ENCODE data around the gene MRAS.
A peak's percentile ranks its signal among the peaks of the same experiment; 100 is the strongest.

Gene MRAS

GRCh38 chr3:138435840-138436239 is 87.5 kb downstream of the MRAS start:
- Histone ChIP-seq H3K27ac (ENCODE audit: low read length) (no peak overlapping the region), H3K4me3 (ENCODE audit: low read length) (peak overlapping the region; percentile 47; the same call in 1 of the 2 replicates), H3K9me3 (ENCODE audit: control insufficient read depth, insufficient read depth, low read length) (no peaks in the 10 kb centered on the region), H3K36me3 (ENCODE audit: control insufficient read depth, insufficient read depth, low read length) (no peaks in the 10 kb centered on the region), H3K4me1 (ENCODE audit: control insufficient read depth, insufficient read depth, low read length) (no peaks in the 10 kb centered on the region), H3K27me3 (ENCODE audit: control insufficient read depth, insufficient read depth, low read length) (peaks cover 17% of the 10 kb centered on the region; the same call in 1 of the 2 replicates)
- no CpG with 5 or more reads among the region's 8 CpGs for WGBS (ENCODE audit: insufficient coverage, insufficient read length)
- no peak for DNase-seq (ENCODE audit: low read depth, low spot score)

GRCh38 chr3:138437281-138437680 is 88.9 kb downstream of the MRAS start:
- no CpG with 5 or more reads among the region's 6 CpGs for WGBS (ENCODE audit: insufficient coverage, insufficient read length)
- no peak for DNase-seq (ENCODE audit: low read depth, low spot score)
- H3K27ac ChIP-seq (ENCODE audit: low read length), result no peak overlapping the region
- H3K4me1 ChIP-seq (ENCODE audit: control insufficient read depth, insufficient read depth, low read length), result no peaks in the 10 kb centered on the region
- no peaks in the 10 kb centered on the region for H3K36me3 ChIP-seq (ENCODE audit: control insufficient read depth, insufficient read depth, low read length)
- H3K4me3 ChIP-seq (ENCODE audit: low read length), result no peak overlapping the region
- H3K27me3 ChIP-seq (ENCODE audit: control insufficient read depth, insufficient read depth, low read length), result peaks cover 17% of the 10 kb centered on the region; the same call in 1 of the 2 replicates
- H3K9me3 ChIP-seq (ENCODE audit: control insufficient read depth, insufficient read depth, low read length), result no peaks in the 10 kb centered on the region

DNA sequence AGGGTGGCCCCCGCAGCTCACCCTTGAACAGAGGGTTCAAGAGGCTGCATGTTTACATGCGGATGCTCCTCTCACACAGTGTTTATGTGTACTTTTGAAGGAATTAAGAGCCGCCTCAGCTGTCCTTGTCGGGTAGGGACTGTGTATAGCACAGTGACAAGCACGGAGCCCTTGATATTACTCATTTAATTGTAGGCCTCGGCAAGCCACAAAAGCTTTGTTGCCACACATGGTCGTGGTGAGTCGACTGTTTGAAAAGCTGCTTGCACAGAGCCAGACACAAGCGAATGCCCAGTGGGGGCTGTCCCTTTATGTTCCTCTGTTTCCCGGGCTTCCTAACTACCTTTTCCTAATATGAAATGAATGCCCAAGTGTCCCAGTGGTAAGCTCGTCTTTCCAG is 90.5 kb downstream of the MRAS start:
- WGBS (ENCODE audit: insufficient coverage, insufficient read length), result no CpG with 5 or more reads among the region's 11 CpGs
- Histone ChIP-seq H3K9me3 (ENCODE audit: control insufficient read depth, insufficient read depth, low read length) (no peaks in the 10 kb centered on the region), H3K4me1 (ENCODE audit: control insufficient read depth, insufficient read depth, low read length) (no peaks in the 10 kb centered on the region), H3K36me3 (ENCODE audit: control insufficient read depth, insufficient read depth, low read length) (no peaks in the 10 kb centered on the region), H3K4me3 (ENCODE audit: low read length) (no peak overlapping the region), H3K27ac (ENCODE audit: low read length) (no peak overlapping the region), H3K27me3 (ENCODE audit: control insufficient read depth, insufficient read depth, low read length) (peaks cover 13% of the 10 kb centered on the region; the same call in 1 of the 2 replicates)
- no peak for DNase-seq (ENCODE audit: low read depth, low spot score)

DNA sequence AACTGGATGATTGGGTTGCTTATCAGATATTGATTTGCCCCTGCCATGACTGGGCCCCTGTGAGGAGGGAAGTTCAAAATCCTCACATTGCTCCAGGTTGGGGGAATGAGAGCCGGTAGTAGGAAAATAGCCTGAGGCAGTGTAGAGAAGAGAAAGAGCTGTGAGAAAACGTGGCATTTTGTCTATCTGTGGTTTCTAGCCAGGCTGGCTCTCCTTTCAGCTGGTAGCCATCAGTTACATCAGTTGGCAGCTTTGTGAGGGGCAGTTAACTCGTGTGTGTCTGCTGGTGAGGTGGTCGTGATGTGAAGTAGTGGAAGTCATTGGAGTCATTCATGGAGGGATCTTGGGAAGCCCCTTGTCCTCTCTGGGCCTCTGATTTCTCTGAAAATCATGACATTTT is 91.3 kb downstream of the MRAS start:
- no peak overlapping the region for H3K27ac ChIP-seq (ENCODE audit: low read length)
- no peak overlapping the region for H3K4me3 ChIP-seq (ENCODE audit: low read length)
- DNase-seq (ENCODE audit: low read depth, low spot score), result no peak
- no peaks in the 10 kb centered on the region for H3K36me3 ChIP-seq (ENCODE audit: control insufficient read depth, insufficient read depth, low read length)
- no CpG with 5 or more reads among the region's 4 CpGs for WGBS (ENCODE audit: insufficient coverage, insufficient read length)
- H3K9me3 ChIP-seq (ENCODE audit: control insufficient read depth, insufficient read depth, low read length), result no peaks in the 10 kb centered on the region
- peaks cover 13% of the 10 kb centered on the region; the same call in 1 of the 2 replicates for H3K27me3 ChIP-seq (ENCODE audit: control insufficient read depth, insufficient read depth, low read length)
- no peaks in the 10 kb centered on the region for H3K4me1 ChIP-seq (ENCODE audit: control insufficient read depth, insufficient read depth, low read length)

GRCh38 chr3:138440121-138440521 is 91.7 kb downstream of the MRAS start:
- H3K4me1 ChIP-seq (ENCODE audit: control insufficient read depth, insufficient read depth, low read length), result no peaks in the 10 kb centered on the region
- H3K4me3 ChIP-seq (ENCODE audit: low read length), result no peak overlapping the region
- H3K27me3 ChIP-seq (ENCODE audit: control insufficient read depth, insufficient read depth, low read length), result peaks cover 9% of the 10 kb centered on the region; the same call in 1 of the 2 replicates
- no peak overlapping the region for H3K27ac ChIP-seq (ENCODE audit: low read length)
- no peaks in the 10 kb centered on the region for H3K36me3 ChIP-seq (ENCODE audit: control insufficient read depth, insufficient read depth, low read length)
- no CpG with 5 or more reads among the region's 7 CpGs for WGBS (ENCODE audit: insufficient coverage, insufficient read length)
- no peaks in the 10 kb centered on the region for H3K9me3 ChIP-seq (ENCODE audit: control insufficient read depth, insufficient read depth, low read length)
- DNase-seq (ENCODE audit: low read depth, low spot score), result no peak

DNA sequence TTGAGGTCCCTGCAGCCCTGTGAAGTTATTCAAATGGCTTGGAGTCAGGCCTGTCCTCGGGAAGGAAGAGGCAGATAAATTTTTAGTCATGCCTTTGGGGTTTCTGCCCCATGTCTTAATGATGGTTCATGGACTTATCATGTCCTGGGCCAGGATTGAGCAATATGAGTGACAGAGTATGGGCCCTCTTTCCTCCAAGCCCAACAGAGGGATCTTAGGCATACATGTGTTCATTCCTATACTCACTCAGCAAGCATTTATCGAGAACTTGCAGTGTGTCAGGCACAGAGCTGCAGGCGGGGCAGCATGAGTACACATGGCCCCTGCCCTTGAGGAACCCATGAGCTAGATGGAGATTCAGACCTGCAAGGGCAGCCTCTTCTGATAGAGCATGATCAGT is 92.2 kb downstream of the MRAS start:
- Histone ChIP-seq H3K27ac (ENCODE audit: low read length) (no peak overlapping the region), H3K36me3 (ENCODE audit: control insufficient read depth, insufficient read depth, low read length) (no peaks in the 10 kb centered on the region), H3K9me3 (ENCODE audit: control insufficient read depth, insufficient read depth, low read length) (no peaks in the 10 kb centered on the region), H3K4me3 (ENCODE audit: low read length) (no peak overlapping the region), H3K4me1 (ENCODE audit: control insufficient read depth, insufficient read depth, low read length) (no peaks in the 10 kb centered on the region), H3K27me3 (ENCODE audit: control insufficient read depth, insufficient read depth, low read length) (peaks cover 6% of the 10 kb centered on the region; the same call in 1 of the 2 replicates)
- WGBS (ENCODE audit: insufficient coverage, insufficient read length), result no CpG with 5 or more reads among the region's 3 CpGs
- no peak for DNase-seq (ENCODE audit: low read depth, low spot score)

DNA sequence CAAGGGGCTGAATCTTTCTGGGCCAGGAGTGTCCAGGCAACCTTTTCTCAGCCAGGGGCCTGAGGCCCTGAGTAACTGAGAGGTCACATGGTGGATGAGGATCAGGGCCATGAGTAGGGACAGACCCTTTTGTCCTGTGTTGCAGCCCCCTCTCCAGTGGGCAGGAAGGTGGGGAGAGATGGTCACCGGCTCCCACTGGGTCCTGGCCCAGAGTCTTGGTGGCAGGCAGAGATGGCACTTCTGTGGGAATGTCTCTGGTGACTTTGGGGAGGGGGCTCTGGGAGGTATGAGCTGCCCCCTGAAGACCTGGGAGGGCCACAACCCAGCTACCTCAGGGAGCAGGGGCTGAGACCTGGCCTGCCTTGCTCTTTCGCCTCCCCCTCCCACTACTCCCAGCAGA is 92.9 kb downstream of the MRAS start:
- no peak overlapping the region for H3K27ac ChIP-seq (ENCODE audit: low read length)
- H3K36me3 ChIP-seq (ENCODE audit: control insufficient read depth, insufficient read depth, low read length), result no peaks in the 10 kb centered on the region
- no peak overlapping the region for H3K4me3 ChIP-seq (ENCODE audit: low read length)
- no CpG with 5 or more reads among the region's 2 CpGs for WGBS (ENCODE audit: insufficient coverage, insufficient read length)
- DNase-seq (ENCODE audit: low read depth, low spot score), result no peak
- no peaks in the 10 kb centered on the region for H3K27me3 ChIP-seq (ENCODE audit: control insufficient read depth, insufficient read depth, low read length)
- no peaks in the 10 kb centered on the region for H3K9me3 ChIP-seq (ENCODE audit: control insufficient read depth, insufficient read depth, low read length)
- H3K4me1 ChIP-seq (ENCODE audit: control insufficient read depth, insufficient read depth, low read length), result no peaks in the 10 kb centered on the region

- Histone ChIP-seq H3K4me1 (ENCODE audit: control insufficient read depth, insufficient read depth, low read length) (no peaks in the 10 kb centered on the region), H3K4me3 (ENCODE audit: low read length) (no peak overlapping the region), H3K9me3 (ENCODE audit: control insufficient read depth, insufficient read depth, low read length) (no peaks in the 10 kb centered on the region), H3K27ac (ENCODE audit: low read length) (no peak overlapping the region), H3K36me3 (ENCODE audit: control insufficient read depth, insufficient read depth, low read length) (no peaks in the 10 kb centered on the region), H3K27me3 (ENCODE audit: control insufficient read depth, insufficient read depth, low read length) (no peaks in the 10 kb centered on the region)
- DNase-seq (ENCODE audit: low read depth, low spot score), result no peak
- no CpG with 5 or more reads among the region's 2 CpGs for WGBS (ENCODE audit: insufficient coverage, insufficient read length)
Observed at GRCh38 chr3:138441742-138442141, 93.4 kb downstream of the MRAS start.

DNA sequence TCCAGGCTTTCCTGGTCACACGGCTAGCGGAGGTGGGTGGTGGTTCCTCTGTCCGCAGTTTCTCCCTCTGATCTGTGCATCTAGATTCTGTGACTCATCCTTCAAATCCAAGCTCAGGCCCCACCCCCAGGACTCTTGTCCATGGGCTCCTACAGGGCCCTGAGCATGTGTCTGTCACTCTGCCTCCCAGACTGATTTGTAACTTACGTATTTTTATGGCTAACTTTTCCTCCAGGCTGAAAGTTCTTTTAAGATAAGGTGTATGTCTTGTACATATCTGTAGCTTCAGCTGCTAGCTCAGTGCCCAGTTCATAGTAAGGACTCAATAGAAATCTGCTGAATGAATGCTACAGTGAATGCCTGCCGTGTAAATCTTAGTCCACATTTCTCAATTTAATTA is 94.1 kb downstream of the MRAS start:
- Histone ChIP-seq H3K4me1 (ENCODE audit: control insufficient read depth, insufficient read depth, low read length) (no peaks in the 10 kb centered on the region), H3K4me3 (ENCODE audit: low read length) (no peak overlapping the region), H3K36me3 (ENCODE audit: control insufficient read depth, insufficient read depth, low read length) (no peaks in the 10 kb centered on the region), H3K27me3 (ENCODE audit: control insufficient read depth, insufficient read depth, low read length) (no peaks in the 10 kb centered on the region), H3K27ac (ENCODE audit: low read length) (no peak overlapping the region), H3K9me3 (ENCODE audit: control insufficient read depth, insufficient read depth, low read length) (no peaks in the 10 kb centered on the region)
- no peak for DNase-seq (ENCODE audit: low read depth, low spot score)
- WGBS (ENCODE audit: insufficient coverage, insufficient read length), result no CpG with 5 or more reads among the region's 5 CpGs

GRCh38 chr3:138443091-138443490 is 94.7 kb downstream of the MRAS start:
- WGBS (ENCODE audit: insufficient coverage, insufficient read length), result no CpG with 5 or more reads among the region's 2 CpGs
- no peak for DNase-seq (ENCODE audit: low read depth, low spot score)
- H3K27me3 ChIP-seq (ENCODE audit: control insufficient read depth, insufficient read depth, low read length), result no peaks in the 10 kb centered on the region
- no peak overlapping the region for H3K4me3 ChIP-seq (ENCODE audit: low read length)
- no peaks in the 10 kb centered on the region for H3K36me3 ChIP-seq (ENCODE audit: control insufficient read depth, insufficient read depth, low read length)
- no peaks in the 10 kb centered on the region for H3K9me3 ChIP-seq (ENCODE audit: control insufficient read depth, insufficient read depth, low read length)
- no peaks in the 10 kb centered on the region for H3K4me1 ChIP-seq (ENCODE audit: control insufficient read depth, insufficient read depth, low read length)
- no peak overlapping the region for H3K27ac ChIP-seq (ENCODE audit: low read length)
